Astrocyte of the cerebellum (primary cell): Measurements from ENCODE around the gene CNPY2.
A peak's percentile ranks its signal among the peaks of the same experiment; 100 is the strongest.

Experiments used
- DNase-seq: peaks from one replicate; pipeline ENCODE4 v3.0.0-alpha.2; 2011; ENCODE audit warnings: low read depth
- H3K4me3 ChIP-seq: 2 replicates; pipeline ENCODE4 v1.5.1; 2011; ENCODE audit warnings: mild to moderate bottlenecking, low read depth, low read length, moderate library complexity
- CTCF ChIP-seq: IDR thresholded peaks from 2 replicates; pipeline ENCODE4 v1.5.1; 2012; ENCODE audit warnings: low read length, low read depth, moderate library complexity, mild to moderate bottlenecking; ENCODE audit errors: missing control alignments
- in situ Hi-C: cut with HindIII; loops from 2 replicates; pipeline ENCODE4 v1.10.0; 2017; ENCODE audit warnings: low sequenced_read_pairs

Gene CNPY2

GRCh38 chr12:56315622-56316473 lies at the start of gene CNPY2:
TSS of gene CNPY2 (minus strand) at chr12:56315988. CDS start at chr12:56315217, 771 bp downstream.
- peak within 1 kb of the TSS; percentile 95 for H3K4me3 ChIP-seq
- TF ChIP-seq CTCF: no peak
- peak; percentile 94 for DNase-seq
- in situ Hi-C loops: no loop called here

- no peak for TF ChIP-seq CTCF
- no peak for DNase-seq
- H3K4me3 ChIP-seq: no peak within 1 kb of the TSS
- in situ Hi-C loops: loop anchor here (25.0 kb wide), 1 partner anchor 100 kb away; the partner anchor contains the start of genes MIP and SPRYD4
These were observed 46.6 kb upstream of the CNPY2 start, which contains the start of gene APOF for GRCh38 chr12:56362130-56363059. TSS of gene APOF (minus strand) at chr12:56362857. CDS start at chr12:56362745, 112 bp downstream.

GRCh38 chr12:56361487-56362129 lies 45.8 kb upstream of the CNPY2 start:
- no peak overlapping the region for H3K4me3 ChIP-seq
- no peak for DNase-seq
- in situ Hi-C loops: loop anchor here (25.0 kb wide), 1 partner anchor 101 kb away; the partner anchor contains the start of genes MIP and SPRYD4
- no peak for TF ChIP-seq CTCF

GRCh38 chr12:56359851-56360767 lies 44.3 kb upstream of the CNPY2 start, which contains the start of gene STAT2:
TSS of gene STAT2 (minus strand) at chr12:56360107. CDS start at chr12:56356571, 3,536 bp downstream.
- DNase-seq: peak; percentile 100
- no peak for TF ChIP-seq CTCF
- in situ Hi-C loops: loop anchor here (25.0 kb wide), 1 partner anchor 102 kb away; the partner anchor contains the start of genes MIP and SPRYD4
- H3K4me3 ChIP-seq: peak within 1 kb of the TSS; percentile 87

GRCh38 chr12:56358836-56359532 lies 43.2 kb upstream of the CNPY2 start:
- peak overlapping the region; percentile 87 for H3K4me3 ChIP-seq
- in situ Hi-C loops: loop anchor here (25.0 kb wide), 1 partner anchor 103 kb away; the partner anchor contains the start of genes MIP and SPRYD4
- DNase-seq: peak; percentile 65
- no peak for TF ChIP-seq CTCF
